Adrenal gland (tissue), 5 donors: ENCODE measurements around the gene CRYBG3.

Experiments used
- POLR2A ChIP-seq, 2 donors: fragments of 450-650 bp; IDR thresholded peaks; one replicate each; pipeline ENCODE4 v1.6.1; 2017; ENCODE audit warnings: antibody characterized with exemption in 2 of 2, mild to moderate bottlenecking in 2 of 2, moderate library complexity in 1 of 2
- TF ChIP-seq, protein P1 (sequence below), 6 experiments: fragments of 450-650 bp in 4 of 6; fragments of 200-600 bp in 2 of 6; sonication (generic) in 1 of 6; IDR thresholded peaks; 1 replicate in 5 of 6; 2 replicates in 1 of 6; pipeline versions ENCODE4 v1.5.1 to v1.8.0; 2016 to 2021; ENCODE audit warnings: antibody characterized with exemption in 6 of 6, mild to moderate bottlenecking in 2 of 6, moderate library complexity in 1 of 6
- donor health status: DM: no; HTN: no; CAD: no.

- TF ChIP-seq, protein P1, sequence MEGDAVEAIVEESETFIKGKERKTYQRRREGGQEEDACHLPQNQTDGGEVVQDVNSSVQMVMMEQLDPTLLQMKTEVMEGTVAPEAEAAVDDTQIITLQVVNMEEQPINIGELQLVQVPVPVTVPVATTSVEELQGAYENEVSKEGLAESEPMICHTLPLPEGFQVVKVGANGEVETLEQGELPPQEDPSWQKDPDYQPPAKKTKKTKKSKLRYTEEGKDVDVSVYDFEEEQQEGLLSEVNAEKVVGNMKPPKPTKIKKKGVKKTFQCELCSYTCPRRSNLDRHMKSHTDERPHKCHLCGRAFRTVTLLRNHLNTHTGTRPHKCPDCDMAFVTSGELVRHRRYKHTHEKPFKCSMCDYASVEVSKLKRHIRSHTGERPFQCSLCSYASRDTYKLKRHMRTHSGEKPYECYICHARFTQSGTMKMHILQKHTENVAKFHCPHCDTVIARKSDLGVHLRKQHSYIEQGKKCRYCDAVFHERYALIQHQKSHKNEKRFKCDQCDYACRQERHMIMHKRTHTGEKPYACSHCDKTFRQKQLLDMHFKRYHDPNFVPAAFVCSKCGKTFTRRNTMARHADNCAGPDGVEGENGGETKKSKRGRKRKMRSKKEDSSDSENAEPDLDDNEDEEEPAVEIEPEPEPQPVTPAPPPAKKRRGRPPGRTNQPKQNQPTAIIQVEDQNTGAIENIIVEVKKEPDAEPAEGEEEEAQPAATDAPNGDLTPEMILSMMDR (IDR thresholded peaks at IDR 0.05), result no peak
- TF ChIP-seq POLR2A (IDR thresholded peaks at IDR 0.05), result no peak
Observed at GRCh38 chr3:97892852-97893251, 71.0 kb downstream of the CRYBG3 start.
